Breast epithelium (tissue), 4 donors: Measurements from ENCODE around the gene HUS1. TPM values are rescaled to one million over a fixed set of nuclear protein-coding genes. Genes with fewer than 3 reads are reported as not detected.

Source experiments
- DNase-seq, 2 donors: peaks; one replicate each; pipeline ENCODE4 v3.0.0-alpha.2; 2019; ENCODE audit warnings: low spot score in 2 of 2
- H3K27ac ChIP-seq, 2 donors: fragments of 200-600 bp; sonication (generic) in 1 of 2; one replicate each; pipeline ENCODE4 v1.5.1; 2016 to 2019; ENCODE audit warnings: mild to moderate bottlenecking in 1 of 2
- H3K27me3 ChIP-seq, 2 donors: fragments of 200-600 bp; sonication (generic) in 1 of 2; one replicate each; pipeline versions ENCODE4 v1.5.1 to v1.6.0; 2017 to 2019; ENCODE audit warnings: control low read depth in 1 of 2, mild to moderate bottlenecking in 1 of 2
- H3K36me3 ChIP-seq: fragments of 200-600 bp; one replicate; pipeline ENCODE4 v1.5.1; 2019
- H3K4me1 ChIP-seq, 2 donors: fragments of 200-600 bp; sonication (generic); one replicate each; pipeline ENCODE4 v1.5.1; 2016 to 2019; ENCODE audit warnings: control low read depth in 1 of 2
- H3K4me3 ChIP-seq, 3 donors: fragments of 200-600 bp; sonication (generic); 1 replicate in 2 of 3; 2 replicates in 1 of 3; pipeline ENCODE4 v1.5.1; 2016 to 2019; ENCODE audit warnings: mild to moderate bottlenecking in 3 of 3, moderate library complexity in 2 of 3
- H3K9me3 ChIP-seq, 2 donors: fragments of 200-600 bp; sonication (generic) in 1 of 2; one replicate each; pipeline ENCODE4 v1.5.1; 2016 to 2019; ENCODE audit warnings: control low read depth in 1 of 2
- POLR2A ChIP-seq: fragments of 450-650 bp; IDR thresholded peaks from one replicate; pipeline ENCODE4 v1.6.1; 2016; ENCODE audit warnings: antibody characterized with exemption, mild to moderate bottlenecking, moderate library complexity
- POLR2AphosphoS5 ChIP-seq, 3 donors: sonication (generic); formaldehyde crosslinking; IDR thresholded peaks; one replicate each; pipeline ENCODE4 v1.6.1; 2017; ENCODE audit warnings: antibody characterized with exemption in 3 of 3
- intact Hi-C: fragments of 100-400 bp; cut with DNase I; formaldehyde crosslinking; loops from one replicate; pipeline ENCODE4 v1.15.1; 2023; ENCODE audit warnings: low total_unique reads
- total RNA-seq, 3 donors: library from RNA; depleted of rRNA; stranded (reverse); fragments of >200 nt; gene quantifications; one replicate each; pipeline ENCODE4 v1.1.0, GENCODE V29; 2016
- TF ChIP-seq, protein P1 (sequence below), 3 donors: fragments of 450-650 bp; IDR thresholded peaks; one replicate each; pipeline ENCODE4 v1.5.1; 2016 to 2017; ENCODE audit warnings: antibody characterized with exemption in 3 of 3, mild to moderate bottlenecking in 3 of 3, moderate library complexity in 3 of 3

HUS1 gene
- total RNA-seq, 3 donors from 2014 or later = 26.5 to 46.2 (median 31.5) TPM

DNA sequence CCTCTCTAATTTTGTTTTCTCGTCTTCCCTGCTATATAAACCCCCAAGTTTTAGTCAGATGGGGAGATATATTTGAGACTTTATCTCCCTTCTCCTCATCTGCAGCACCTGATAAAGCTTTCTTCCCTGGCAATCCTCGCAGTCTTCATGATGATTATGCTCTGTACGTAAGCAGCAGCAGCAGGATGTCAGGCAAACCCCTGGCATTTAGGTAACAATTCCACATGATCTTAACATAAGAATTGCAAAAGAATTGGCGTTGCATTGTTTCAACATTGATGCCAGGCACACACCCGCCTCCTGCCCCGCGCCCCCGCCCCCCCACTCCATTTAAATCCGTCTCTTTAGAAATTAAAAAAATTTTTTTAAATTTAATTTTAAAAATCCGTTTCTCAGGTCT lies 37.3 kb downstream of the HUS1 start:
- no peaks in the 10 kb centered on the region for H3K4me1 ChIP-seq
- no peak for DNase-seq
- TF ChIP-seq POLR2AphosphoS5 (IDR thresholded peaks at IDR 0.05) = no peak
- TF ChIP-seq, protein P1, sequence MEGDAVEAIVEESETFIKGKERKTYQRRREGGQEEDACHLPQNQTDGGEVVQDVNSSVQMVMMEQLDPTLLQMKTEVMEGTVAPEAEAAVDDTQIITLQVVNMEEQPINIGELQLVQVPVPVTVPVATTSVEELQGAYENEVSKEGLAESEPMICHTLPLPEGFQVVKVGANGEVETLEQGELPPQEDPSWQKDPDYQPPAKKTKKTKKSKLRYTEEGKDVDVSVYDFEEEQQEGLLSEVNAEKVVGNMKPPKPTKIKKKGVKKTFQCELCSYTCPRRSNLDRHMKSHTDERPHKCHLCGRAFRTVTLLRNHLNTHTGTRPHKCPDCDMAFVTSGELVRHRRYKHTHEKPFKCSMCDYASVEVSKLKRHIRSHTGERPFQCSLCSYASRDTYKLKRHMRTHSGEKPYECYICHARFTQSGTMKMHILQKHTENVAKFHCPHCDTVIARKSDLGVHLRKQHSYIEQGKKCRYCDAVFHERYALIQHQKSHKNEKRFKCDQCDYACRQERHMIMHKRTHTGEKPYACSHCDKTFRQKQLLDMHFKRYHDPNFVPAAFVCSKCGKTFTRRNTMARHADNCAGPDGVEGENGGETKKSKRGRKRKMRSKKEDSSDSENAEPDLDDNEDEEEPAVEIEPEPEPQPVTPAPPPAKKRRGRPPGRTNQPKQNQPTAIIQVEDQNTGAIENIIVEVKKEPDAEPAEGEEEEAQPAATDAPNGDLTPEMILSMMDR (IDR thresholded peaks at IDR 0.05) = no peak
- TF ChIP-seq POLR2A = no peak
- no peaks in the 10 kb centered on the region for H3K9me3 ChIP-seq
- no peaks in the 10 kb centered on the region for H3K27me3 ChIP-seq
- peak overlapping the region; percentile 31 to 86 for H3K27ac ChIP-seq
- intact Hi-C loops = no loop called here
- no peak overlapping the region for H3K4me3 ChIP-seq
- no peaks in the 10 kb centered on the region for H3K36me3 ChIP-seq

DNA sequence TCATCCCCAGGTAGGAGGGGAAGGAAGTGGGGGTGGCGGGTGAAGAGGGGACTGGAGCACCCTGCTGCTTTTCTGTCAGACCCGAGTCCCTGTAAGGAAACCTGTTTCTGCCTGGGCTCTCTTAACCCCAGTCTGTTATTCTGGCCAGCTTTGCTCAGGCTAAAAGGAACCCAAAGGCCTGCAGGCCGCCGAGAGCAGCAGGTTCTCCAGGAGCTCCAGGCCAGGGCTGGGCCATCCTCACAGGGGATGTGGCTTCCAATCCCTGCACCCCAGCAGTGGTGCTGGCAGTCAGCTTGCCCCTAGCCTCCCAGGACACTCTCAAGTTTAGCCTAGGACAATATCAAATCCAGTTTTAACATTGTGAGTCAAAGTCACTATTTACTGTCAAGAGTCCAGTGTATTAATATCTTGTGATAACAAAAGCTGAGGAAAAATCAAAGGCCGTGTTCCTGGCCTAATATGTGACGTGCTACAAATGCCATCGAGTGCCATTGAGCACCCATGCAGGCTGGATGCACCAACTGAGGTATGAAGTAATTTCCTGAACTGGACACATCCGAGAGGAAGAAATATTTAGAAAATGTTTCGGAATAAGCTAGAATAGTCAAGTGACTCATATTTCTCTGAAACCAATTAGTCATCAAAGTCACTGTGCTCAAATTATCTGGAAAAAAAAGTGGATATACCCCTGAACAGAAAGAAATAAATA lies 38.1 kb downstream of the HUS1 start:
- Histone ChIP-seq H3K36me3 (no peaks in the 10 kb centered on the region), H3K4me3 (no peak overlapping the region), H3K9me3 (no peaks in the 10 kb centered on the region), H3K27me3 (no peaks in the 10 kb centered on the region), H3K4me1 (no peaks in the 10 kb centered on the region), H3K27ac (peak overlapping the region; percentile 73 to 91)
- peak in 1 of 2 donors; percentile 57 for DNase-seq
- TF ChIP-seq POLR2A (no peak), POLR2AphosphoS5 (IDR thresholded peaks at IDR 0.05) (no peak)
- TF ChIP-seq, protein P1 (IDR thresholded peaks at IDR 0.05) = no peak
- intact Hi-C loops = no loop called here

DNA sequence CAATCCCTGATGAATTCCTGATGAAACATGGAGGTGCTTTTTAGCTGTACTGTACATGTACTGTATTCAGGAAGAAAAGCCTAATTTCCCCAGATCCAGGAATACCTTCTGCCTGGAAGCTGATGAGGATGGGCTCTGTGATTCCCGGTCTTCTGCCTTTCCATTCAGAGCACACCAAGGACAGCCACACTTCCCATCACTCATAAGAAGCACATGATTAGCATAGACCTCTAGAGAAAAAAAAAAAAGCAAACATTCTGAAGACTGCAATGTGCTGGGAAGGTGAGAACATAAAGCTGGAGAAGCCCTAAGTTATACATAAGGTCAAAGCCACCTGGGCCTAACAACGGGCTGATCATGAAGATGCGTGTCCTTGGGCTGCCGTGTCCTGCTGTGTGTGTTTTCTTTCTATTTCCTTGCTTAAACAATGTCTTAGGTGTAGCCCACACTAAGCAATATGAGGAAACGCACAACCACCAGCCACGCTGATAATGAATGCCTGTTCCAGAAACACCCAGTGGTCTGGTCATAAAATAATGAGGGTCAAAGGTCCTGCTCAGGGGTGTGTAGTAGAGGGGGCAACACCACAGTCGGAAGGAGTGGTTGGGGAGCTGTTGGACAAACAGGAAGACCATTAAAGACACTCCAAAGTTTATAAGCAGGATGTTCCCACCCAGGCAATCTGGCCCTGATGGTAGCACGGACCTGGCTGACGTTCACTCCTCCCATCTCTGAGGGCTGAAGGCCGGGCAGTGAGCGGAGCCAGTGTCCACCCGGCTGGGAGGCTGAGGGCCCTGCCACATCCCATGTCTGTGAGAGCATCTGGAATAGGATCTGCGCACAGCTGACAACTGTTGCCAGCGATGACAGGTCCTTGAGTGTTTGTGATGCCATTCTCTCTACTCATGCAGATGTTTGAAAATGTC lies 39.1 kb downstream of the HUS1 start:
- intact Hi-C loops = no loop called here
- H3K27me3 ChIP-seq = no peaks in the 10 kb centered on the region
- no peaks in the 10 kb centered on the region for H3K4me1 ChIP-seq

DNA sequence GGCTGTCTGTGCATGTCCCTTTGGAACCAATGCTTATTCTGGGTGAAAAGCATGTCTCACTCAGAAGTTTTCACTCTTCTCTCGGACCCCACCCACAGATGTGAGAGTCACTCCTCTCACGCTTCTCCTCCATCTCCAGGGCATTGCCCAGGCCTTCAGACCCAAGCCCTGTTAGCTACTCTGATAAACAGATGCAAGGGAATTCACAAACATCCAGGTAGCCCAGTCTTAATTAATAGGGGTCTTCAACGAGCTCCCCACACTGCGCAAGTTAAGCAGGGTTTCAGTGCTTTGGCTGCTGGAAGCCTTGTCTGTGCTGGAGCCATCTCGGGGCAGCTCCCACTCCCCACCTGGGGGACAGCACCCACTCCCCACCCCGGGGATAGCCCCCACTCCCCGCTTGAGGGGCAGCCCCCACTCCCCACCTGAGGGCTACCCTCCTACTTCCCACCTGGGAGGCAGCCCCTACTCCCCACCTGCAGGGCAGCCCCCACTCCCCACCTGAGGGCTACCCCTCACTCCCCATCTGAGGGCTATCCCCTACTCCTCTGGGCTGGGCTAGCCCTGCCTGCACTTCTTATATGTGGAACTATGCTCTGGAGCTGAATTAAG lies 39.9 kb downstream of the HUS1 start:
- intact Hi-C loops = no loop called here
- H3K4me3 ChIP-seq = no peak overlapping the region
- TF ChIP-seq, protein P1 (IDR thresholded peaks at IDR 0.05) = no peak
- no peak for TF ChIP-seq POLR2AphosphoS5 (IDR thresholded peaks at IDR 0.05)
- no peak for TF ChIP-seq POLR2A
- DNase-seq = no peak
- peak overlapping the region in 1 of 2 donors; percentile 91 for H3K27ac ChIP-seq
- no peaks in the 10 kb centered on the region for H3K4me1 ChIP-seq
- H3K36me3 ChIP-seq = no peaks in the 10 kb centered on the region
- no peaks in the 10 kb centered on the region for H3K9me3 ChIP-seq
- no peaks in the 10 kb centered on the region for H3K27me3 ChIP-seq

More for the DNA sequence above, 39.1 kb downstream of the HUS1 start:
- DNase-seq = no peak
- peak overlapping the region; percentile 73 to 91 for H3K27ac ChIP-seq
- H3K9me3 ChIP-seq = no peaks in the 10 kb centered on the region
- no peak overlapping the region for H3K4me3 ChIP-seq
- TF ChIP-seq POLR2AphosphoS5 (IDR thresholded peaks at IDR 0.05) (no peak), POLR2A (no peak)
- TF ChIP-seq, protein P1 (IDR thresholded peaks at IDR 0.05) = no peak
- no peaks in the 10 kb centered on the region for H3K36me3 ChIP-seq
